ENCODE results near the gene ZNF32. TPM values are rescaled to one million over a fixed set of nuclear protein-coding genes. Genes with fewer than 3 reads are reported as not detected.
"Not testable (repeated sequence)": the region's sequence is repeated elsewhere in the genome, so short reads cannot be mapped to it uniquely, and the experiment has no call there.

The ZNF32 gene
- total RNA-seq, 1 donor from 2014 or later = 19.2 TPM

- peak overlapping the region; percentile 84 for H3K4me2 ChIP-seq (ENCODE audit: low read length)
- peaks cover 4% of the 10 kb centered on the region for H3K4me1 ChIP-seq (ENCODE audit: insufficient read depth, low read length)
- no peaks in the 10 kb centered on the region for H4K20me1 ChIP-seq (ENCODE audit: insufficient read depth, low read length)
- peaks cover 11% of the 10 kb centered on the region for H3K4me1 Mint-ChIP-seq (ENCODE audit: low read depth, unreplicated experiment)
- H3K36me3 ChIP-seq (ENCODE audit: insufficient read depth, low read length) = no peaks in the 10 kb centered on the region
- peaks cover 15% of the 10 kb centered on the region for H3K36me3 Mint-ChIP-seq (ENCODE audit: low read depth, unreplicated experiment)
- H3K27me3 Mint-ChIP-seq (ENCODE audit: low read depth, unreplicated experiment) = peaks cover 15% of the 10 kb centered on the region
- no peak for FAIRE-seq
- H3K79me2 ChIP-seq (ENCODE audit: insufficient read depth, low read length) = no peaks in the 10 kb centered on the region
- no peak overlapping the region for H3K27ac Mint-ChIP-seq (ENCODE audit: unreplicated experiment)
- TF ChIP-seq CTCF (IDR thresholded peaks at IDR 0.05; ENCODE audit: insufficient read depth, low read depth, low read length) (no peak), EZH2 (IDR thresholded peaks at IDR 0.05; ENCODE audit: insufficient read depth, low read length) (no peak)
- H3K27me3 ChIP-seq (ENCODE audit: insufficient read depth, low read length) = no peaks in the 10 kb centered on the region
- H2AFZ ChIP-seq (ENCODE audit: low read depth, low read length) = peak overlapping the region; percentile 91
- H3K9ac ChIP-seq (ENCODE audit: low read length) = no peak overlapping the region
- DNase-seq (ENCODE audit: low read depth) = no peak
- H3K9me3 ChIP-seq (ENCODE audit: insufficient read depth, low read depth, low read length) = no peaks in the 10 kb centered on the region
- H3K27ac ChIP-seq (ENCODE audit: low read depth, low read length) = no peak overlapping the region
- H3K4me3 Mint-ChIP-seq (ENCODE audit: unreplicated experiment) = peak overlapping the region; percentile 86
- H3K4me3 ChIP-seq (ENCODE audit: insufficient read depth, low read depth, low read length) = peak overlapping the region; percentile 58
- peaks cover 18% of the 10 kb centered on the region for H3K9me3 Mint-ChIP-seq (ENCODE audit: unreplicated experiment)
Measured at GRCh38 chr10:43605850-43606322, 42.8 kb downstream of the ZNF32 start.

GRCh38 chr10:43601576-43601975, 47.1 kb downstream of the ZNF32 start:
- not testable (repeated sequence) for H3K4me1 ChIP-seq (ENCODE audit: insufficient read depth, low read length); H2AFZ ChIP-seq (ENCODE audit: low read depth, low read length); H3K27ac Mint-ChIP-seq (ENCODE audit: unreplicated experiment); H4K20me1 ChIP-seq (ENCODE audit: insufficient read depth, low read length); H3K27me3 ChIP-seq (ENCODE audit: insufficient read depth, low read length); H3K9me3 ChIP-seq (ENCODE audit: insufficient read depth, low read depth, low read length); H3K4me1 Mint-ChIP-seq (ENCODE audit: low read depth, unreplicated experiment); H3K27ac ChIP-seq (ENCODE audit: low read depth, low read length); H3K4me3 ChIP-seq (ENCODE audit: insufficient read depth, low read depth, low read length); H3K36me3 ChIP-seq (ENCODE audit: insufficient read depth, low read length); H3K79me2 ChIP-seq (ENCODE audit: insufficient read depth, low read length); H3K9ac ChIP-seq (ENCODE audit: low read length); DNase-seq (ENCODE audit: low read depth); H3K36me3 Mint-ChIP-seq (ENCODE audit: low read depth, unreplicated experiment); H3K4me2 ChIP-seq (ENCODE audit: low read length); FAIRE-seq; H3K4me3 Mint-ChIP-seq (ENCODE audit: unreplicated experiment)
- H3K9me3 Mint-ChIP-seq (ENCODE audit: unreplicated experiment) = peaks cover 22% of the 10 kb centered on the region
- peaks cover 15% of the 10 kb centered on the region for H3K27me3 Mint-ChIP-seq (ENCODE audit: low read depth, unreplicated experiment)

GRCh38 chr10:43599333-43599732, 49.3 kb downstream of the ZNF32 start:
- Mint-ChIP-seq H3K9me3 (ENCODE audit: unreplicated experiment) (peaks cover 18% of the 10 kb centered on the region), H3K36me3 (ENCODE audit: low read depth, unreplicated experiment) (no peaks in the 10 kb centered on the region), H3K27ac (ENCODE audit: unreplicated experiment) (no peak overlapping the region), H3K4me3 (ENCODE audit: unreplicated experiment) (no peak overlapping the region), H3K4me1 (ENCODE audit: low read depth, unreplicated experiment) (peaks cover 7% of the 10 kb centered on the region), H3K27me3 (ENCODE audit: low read depth, unreplicated experiment) (peaks cover 19% of the 10 kb centered on the region)
- DNase-seq (ENCODE audit: low read depth) (no peak), FAIRE-seq (no peak)
- Histone ChIP-seq H3K4me1 (ENCODE audit: insufficient read depth, low read length) (no peaks in the 10 kb centered on the region), H3K4me2 (ENCODE audit: low read length) (no peak overlapping the region), H4K20me1 (ENCODE audit: insufficient read depth, low read length) (no peaks in the 10 kb centered on the region), H3K4me3 (ENCODE audit: insufficient read depth, low read depth, low read length) (no peak overlapping the region), H3K9me3 (ENCODE audit: insufficient read depth, low read depth, low read length) (no peaks in the 10 kb centered on the region), H3K27me3 (ENCODE audit: insufficient read depth, low read length) (no peaks in the 10 kb centered on the region), H2AFZ (ENCODE audit: low read depth, low read length) (no peak overlapping the region), H3K9ac (ENCODE audit: low read length) (no peak overlapping the region), H3K36me3 (ENCODE audit: insufficient read depth, low read length) (no peaks in the 10 kb centered on the region), H3K79me2 (ENCODE audit: insufficient read depth, low read length) (no peaks in the 10 kb centered on the region), H3K27ac (ENCODE audit: low read depth, low read length) (no peak overlapping the region)
- TF ChIP-seq EZH2 (IDR thresholded peaks at IDR 0.05; ENCODE audit: insufficient read depth, low read length) = no peak
- TF ChIP-seq CTCF (IDR thresholded peaks at IDR 0.05; ENCODE audit: insufficient read depth, low read depth, low read length) = no peak

Data from astrocyte (in vitro differentiated cells and primary cell).